ENCODE measurements around the gene FAM131C. TPM values are rescaled to one million over a fixed set of nuclear protein-coding genes. Genes with fewer than 3 reads are reported as not detected.

The FAM131C gene
- polyA plus RNA-seq, 3 donors = not detected

GRCh38 chr1:16090076-16090826, 16.8 kb upstream of the FAM131C start:
- Mint-ChIP-seq H3K9me3 (no peaks in the 10 kb centered on the region), H3K36me3 (no peaks in the 10 kb centered on the region), H3K27me3 (ENCODE audit: low read depth in 3 of 3) (peaks cover 4 to 9% (median 5%) of the 10 kb centered on the region in 3 donors), H3K27ac (no peak overlapping the region), H3K4me3 (no peak overlapping the region), H3K4me1 (peaks cover 4% of the 10 kb centered on the region)
- Histone ChIP-seq H4K20me1 (ENCODE audit: insufficient read depth, low read length) (no peaks in the 10 kb centered on the region), H3K36me3 (replicated peaks in 1 of 2; ENCODE audit: control insufficient read depth in 1 of 2, insufficient read depth in 2 of 2, low read length in 2 of 2) (no peaks in the 10 kb centered on the region), H3K4me3 (replicated peaks in 1 of 3; ENCODE audit: low read depth in 2 of 3, low read length in 3 of 3) (no peak overlapping the region), H3K4me2 (replicated peaks; ENCODE audit: extremely low read depth, low read length, poor library complexity, severe bottlenecking) (no peak overlapping the region), H3K9me3 (replicated peaks in 1 of 2; ENCODE audit: control insufficient read depth in 1 of 2, insufficient read depth in 1 of 2, low read length in 2 of 2) (no peaks in the 10 kb centered on the region), H3K79me2 (ENCODE audit: insufficient read depth, low read length) (no peaks in the 10 kb centered on the region), H2AFZ (ENCODE audit: insufficient read depth, low read depth, low read length, poor library complexity, severe bottlenecking) (no peak overlapping the region), H3K9ac (ENCODE audit: insufficient read depth, low read length, poor library complexity, severe bottlenecking) (no peak overlapping the region), H3K4me1 (ENCODE audit: control insufficient read depth in 1 of 2, insufficient read depth in 2 of 2, low read length in 2 of 2) (no peaks in the 10 kb centered on the region), H3K27ac (ENCODE audit: low read depth in 1 of 2, low read length in 2 of 2) (no peak overlapping the region), H3K27me3 (ENCODE audit: control insufficient read depth in 2 of 2, insufficient read depth in 2 of 2, low read length in 2 of 2) (no peaks in the 10 kb centered on the region)
- WGBS (ENCODE audit: insufficient coverage) = 62% methylated on average over 3 of the region's 5 CpGs
- no peak for TF ChIP-seq CTCF (IDR thresholded peaks at IDR 0.05)
- intact Hi-C loops (cut with micrococcal nuclease) = no loop called here
- DNase-seq = no peak

GRCh38 chr1:16088996-16089395, 15.5 kb upstream of the FAM131C start:
- intact Hi-C loops (cut with micrococcal nuclease) = loop anchor here in 1 of 2 donors (10.0 kb wide), 1 partner anchor 156 kb away; no protein-coding TSS in a partner anchor
- Histone ChIP-seq H3K9ac (ENCODE audit: insufficient read depth, low read length, poor library complexity, severe bottlenecking) (no peak overlapping the region), H3K27me3 (ENCODE audit: control insufficient read depth in 2 of 2, insufficient read depth in 2 of 2, low read length in 2 of 2) (no peaks in the 10 kb centered on the region), H3K4me3 (replicated peaks in 1 of 3; ENCODE audit: low read depth in 2 of 3, low read length in 3 of 3) (no peak overlapping the region), H3K36me3 (replicated peaks in 1 of 2; ENCODE audit: control insufficient read depth in 1 of 2, insufficient read depth in 2 of 2, low read length in 2 of 2) (no peaks in the 10 kb centered on the region), H3K27ac (ENCODE audit: low read depth in 1 of 2, low read length in 2 of 2) (no peak overlapping the region), H3K9me3 (replicated peaks in 1 of 2; ENCODE audit: control insufficient read depth in 1 of 2, insufficient read depth in 1 of 2, low read length in 2 of 2) (no peaks in the 10 kb centered on the region), H3K4me1 (ENCODE audit: control insufficient read depth in 1 of 2, insufficient read depth in 2 of 2, low read length in 2 of 2) (no peaks in the 10 kb centered on the region), H3K79me2 (ENCODE audit: insufficient read depth, low read length) (no peaks in the 10 kb centered on the region), H3K4me2 (replicated peaks; ENCODE audit: extremely low read depth, low read length, poor library complexity, severe bottlenecking) (no peak overlapping the region), H2AFZ (ENCODE audit: insufficient read depth, low read depth, low read length, poor library complexity, severe bottlenecking) (no peak overlapping the region), H4K20me1 (ENCODE audit: insufficient read depth, low read length) (no peaks in the 10 kb centered on the region)
- Mint-ChIP-seq H3K36me3 (no peaks in the 10 kb centered on the region), H3K27me3 (ENCODE audit: low read depth in 3 of 3) (peaks cover 3 to 5% (median 4%) of the 10 kb centered on the region in 3 donors), H3K9me3 (no peaks in the 10 kb centered on the region), H3K4me3 (no peak overlapping the region), H3K27ac (no peak overlapping the region), H3K4me1 (peaks cover 4% of the 10 kb centered on the region)
- 85% methylated on average over 6 of the region's 9 CpGs for WGBS (ENCODE audit: insufficient coverage)
- no peak for TF ChIP-seq CTCF (IDR thresholded peaks at IDR 0.05)
- DNase-seq = no peak

All from CD14-positive monocyte (primary cell).